Spinal cord (tissue), 10 donors: Measurements from ENCODE around the gene CHRND. TPM values are rescaled to one million over a fixed set of nuclear protein-coding genes. Genes with fewer than 3 reads are reported as not detected.

Experiments
- DNase-seq, 6 donors: peaks; one replicate each; pipeline versions ENCODE4 v3.0.0 to v3.0.0-alpha.2; 2013 to 2015; ENCODE audit warnings: low spot score in 6 of 6, low read depth in 4 of 6
- H3K27ac ChIP-seq: one replicate; pipeline ENCODE4 v1.5.1; 2013; ENCODE audit warnings: low read depth, low read length, control low read depth
- H3K27me3 ChIP-seq: one replicate; pipeline ENCODE4 v1.6.1; 2013; ENCODE audit warnings: low read length; ENCODE audit not compliant: control insufficient read depth, insufficient read depth
- H3K36me3 ChIP-seq: one replicate; pipeline ENCODE4 v1.6.1; 2013; ENCODE audit warnings: low read length; ENCODE audit not compliant: control insufficient read depth, insufficient read depth
- H3K4me1 ChIP-seq: one replicate; pipeline ENCODE4 v1.6.1; 2013; ENCODE audit warnings: low read length; ENCODE audit not compliant: control insufficient read depth, insufficient read depth
- H3K4me3 ChIP-seq: one replicate; pipeline ENCODE4 v1.5.1; 2013; ENCODE audit warnings: low read depth, low read length, control low read depth
- H3K9me3 ChIP-seq: one replicate; pipeline ENCODE4 v1.6.1; 2013; ENCODE audit warnings: low read length; ENCODE audit not compliant: control insufficient read depth, insufficient read depth
- WGBS: methylation state at CpG from one replicate; pipeline ENCODE4 v1.1.5; 2013; ENCODE audit warnings: missing lambda C conversion rate; ENCODE audit not compliant: insufficient coverage; 5-methylcytosine and 5-hydroxymethylcytosine counted together
- polyA plus RNA-seq, 2 donors: library from polyadenylated mRNA; unstranded; fragments of 120-200 nt; gene quantifications; one replicate each; pipeline ENCODE4 v1.2.1, GENCODE V29; 2013; ENCODE audit not compliant: insufficient read length in 2 of 2
- total RNA-seq, 2 donors: library from RNA; depleted of rRNA in 1 of 2; stranded (reverse); fragments of 120-200 nt in 1 of 2; fragments of >200 nt in 1 of 2; gene quantifications; one replicate each; pipeline versions ENCODE4 v1.2.3 to v1.2.4, GENCODE V29; 2013 to 2014
- donor health status: healthy.

The CHRND gene
- total and polyA plus RNA-seq, 4 donors: 0.10 to 0.74 (median 0.28) TPM

- Histone ChIP-seq H3K9me3 (peaks cover 2% of the 10 kb centered on the region), H3K4me3 (no peak overlapping the region), H3K27me3 (no peaks in the 10 kb centered on the region), H3K27ac (no peak overlapping the region), H3K4me1 (no peaks in the 10 kb centered on the region), H3K36me3 (peaks cover 18% of the 10 kb centered on the region)
- no peak for DNase-seq
These were observed 55.8 kb downstream of the CHRND start for GRCh38 chr2:232581725-232582124.

- 86% methylated on average over 4 of the region's 6 CpGs for WGBS
- Histone ChIP-seq H3K27me3 (no peaks in the 10 kb centered on the region), H3K4me3 (no peak overlapping the region), H3K36me3 (peaks cover 21% of the 10 kb centered on the region), H3K9me3 (peaks cover 2% of the 10 kb centered on the region), H3K27ac (no peak overlapping the region), H3K4me1 (peaks cover 8% of the 10 kb centered on the region)
- no peak for DNase-seq
These were observed 58.3 kb downstream of the CHRND start for GRCh38 chr2:232584238-232584637.

Other genes with a start within 250 kb of the CHRND start
- gene ALPP, start 147.4 kb upstream of the CHRND start, total RNA-seq: under 1 TPM in 1 of 2 donors, not detected in 1; 0.06 TPM
- under 1 TPM; 0.10 to 0.30 TPM for gene ALPP, start 147.4 kb upstream of the CHRND start, polyA plus RNA-seq
- not detected for gene ALPG, start 119.3 kb upstream of the CHRND start, total RNA-seq
- gene ALPG, start 119.3 kb upstream of the CHRND start, polyA plus RNA-seq: under 1 TPM; 0.09 to 0.13 TPM
- gene ALPI, start 70.0 kb upstream of the CHRND start, total RNA-seq: under 1 TPM in 1 of 2 donors, not detected in 1; 0.20 TPM
- not detected for gene ALPI, start 70.0 kb upstream of the CHRND start, polyA plus RNA-seq
- gene ECEL1, start 38.3 kb upstream of the CHRND start, total RNA-seq: 10 to 100 TPM; 23.5 to 25.2 TPM
- 10 to 100 TPM; 80.4 to 82.6 TPM for gene ECEL1, start 38.3 kb upstream of the CHRND start, polyA plus RNA-seq
- gene PRSS56, start 5.8 kb upstream of the CHRND start, total RNA-seq: 1 to 10 TPM in 1 of 2 donors, under 1 TPM in 1; 0.89 to 1.5 TPM
- 1 to 10 TPM; 4.8 to 5.8 TPM for gene PRSS56, start 5.8 kb upstream of the CHRND start, polyA plus RNA-seq
- under 1 TPM in 1 of 2 donors, not detected in 1; 0.06 TPM for gene CHRNG, start 13.5 kb downstream of the CHRND start, total RNA-seq
- under 1 TPM; 0.35 TPM for gene CHRNG, start 13.5 kb downstream of the CHRND start, polyA plus RNA-seq
- gene TIGD1, start 24.4 kb downstream of the CHRND start, total RNA-seq: 10 to 100 TPM in 1 of 2 donors, 1 to 10 TPM in 1; 5.9 to 11.1 TPM
- 10 to 100 TPM in 1 of 2 donors, 1 to 10 TPM in 1; 9.8 to 10.8 TPM for gene TIGD1, start 24.4 kb downstream of the CHRND start, polyA plus RNA-seq
- gene EIF4E2, start 24.5 kb downstream of the CHRND start, total RNA-seq: 10 to 100 TPM; 37.4 to 84.4 TPM
- gene EIF4E2, start 24.5 kb downstream of the CHRND start, polyA plus RNA-seq: 10 to 100 TPM; 71.7 to 72.7 TPM
- 10 to 100 TPM in 1 of 2 donors, 1 to 10 TPM in 1; 6.5 to 13.7 TPM for gene EFHD1, start 107.4 kb downstream of the CHRND start, total RNA-seq
- 10 to 100 TPM; 42.9 to 49.0 TPM for gene EFHD1, start 107.4 kb downstream of the CHRND start, polyA plus RNA-seq
- gene GIGYF2, start 171.2 kb downstream of the CHRND start, total RNA-seq: 10 to 100 TPM; 81.5 to 98.7 TPM
- 10 to 100 TPM; 38.9 to 49.5 TPM for gene GIGYF2, start 171.2 kb downstream of the CHRND start, polyA plus RNA-seq